Type B pancreatic cell (in vitro differentiated cells): Measurements from ENCODE around the gene C1QTNF7. TPM values are rescaled to one million over a fixed set of nuclear protein-coding genes. Genes with fewer than 3 reads are reported as not detected.

Source experiments
- DNase-seq: peaks from one replicate; pipeline ENCODE4 v3.0.0; 2021; ENCODE audit warnings: mixed read lengths; ENCODE audit not compliant: unreplicated experiment; ENCODE audit errors: extremely low spot score
- H3K27ac Mint-ChIP-seq: 2 replicates; pipeline ENCODE4 v1.8.0; 2021; ENCODE audit warnings: mild to moderate bottlenecking, mixed read lengths
- H3K27me3 Mint-ChIP-seq: 2 replicates; pipeline ENCODE4 v1.8.0; 2021; ENCODE audit warnings: mixed read lengths
- H3K36me3 Mint-ChIP-seq: 2 replicates; pipeline ENCODE4 v1.8.0; 2021; ENCODE audit warnings: mixed read lengths
- H3K4me1 Mint-ChIP-seq: one replicate; pipeline ENCODE4 v1.8.0; 2021; ENCODE audit warnings: mixed read lengths; ENCODE audit not compliant: unreplicated experiment
- H3K4me3 Mint-ChIP-seq: 2 replicates; pipeline ENCODE4 v1.8.0; 2021; ENCODE audit warnings: mild to moderate bottlenecking, mixed read lengths
- H3K9me3 Mint-ChIP-seq: 2 replicates; pipeline ENCODE4 v1.8.0; 2021; ENCODE audit warnings: mixed read lengths
- total RNA-seq: library from RNA; stranded (reverse); gene quantifications from 2 replicates; pipeline ENCODE4 v1.2.1, GENCODE V29; 2021; ENCODE audit warnings: low replicate concordance
- TF ChIP-seq, protein P1 (sequence below): fragments of 200-600 bp; sonication (generic); conservative IDR thresholded peaks from 2 replicates; pipeline ENCODE4 v1.5.0; 2021; ENCODE audit warnings: antibody characterized with exemption, mild to moderate bottlenecking

Gene C1QTNF7
- total RNA-seq, 1 donor from 2014 or later, result 1.8 TPM

DNA sequence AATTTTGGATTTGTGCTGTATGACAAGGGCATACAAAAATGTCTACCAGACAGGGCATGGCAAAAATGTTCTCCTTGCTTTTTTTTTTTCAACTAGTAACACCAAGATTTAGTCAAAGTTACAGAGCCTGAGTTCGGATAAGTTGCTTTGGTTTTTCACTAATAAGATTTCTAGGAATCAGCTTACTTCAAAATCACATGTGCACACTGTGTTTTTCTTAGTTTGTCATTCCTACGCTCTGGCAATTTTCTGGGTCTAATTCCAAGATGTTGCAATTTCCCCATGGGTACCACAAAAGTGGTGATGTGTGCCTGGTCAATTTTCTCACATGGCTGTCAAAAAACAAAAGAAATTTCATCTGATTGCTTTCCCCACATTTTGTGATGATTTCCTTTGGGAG, 6.3 kb downstream of the C1QTNF7 start:
- Mint-ChIP-seq H3K9me3 (peaks cover 4% of the 10 kb centered on the region), H3K27me3 (no peaks in the 10 kb centered on the region), H3K4me3 (no peak overlapping the region), H3K27ac (no peak overlapping the region), H3K4me1 (peaks cover 8% of the 10 kb centered on the region), H3K36me3 (no peaks in the 10 kb centered on the region)
- DNase-seq, result no peak
- TF ChIP-seq, protein P1, sequence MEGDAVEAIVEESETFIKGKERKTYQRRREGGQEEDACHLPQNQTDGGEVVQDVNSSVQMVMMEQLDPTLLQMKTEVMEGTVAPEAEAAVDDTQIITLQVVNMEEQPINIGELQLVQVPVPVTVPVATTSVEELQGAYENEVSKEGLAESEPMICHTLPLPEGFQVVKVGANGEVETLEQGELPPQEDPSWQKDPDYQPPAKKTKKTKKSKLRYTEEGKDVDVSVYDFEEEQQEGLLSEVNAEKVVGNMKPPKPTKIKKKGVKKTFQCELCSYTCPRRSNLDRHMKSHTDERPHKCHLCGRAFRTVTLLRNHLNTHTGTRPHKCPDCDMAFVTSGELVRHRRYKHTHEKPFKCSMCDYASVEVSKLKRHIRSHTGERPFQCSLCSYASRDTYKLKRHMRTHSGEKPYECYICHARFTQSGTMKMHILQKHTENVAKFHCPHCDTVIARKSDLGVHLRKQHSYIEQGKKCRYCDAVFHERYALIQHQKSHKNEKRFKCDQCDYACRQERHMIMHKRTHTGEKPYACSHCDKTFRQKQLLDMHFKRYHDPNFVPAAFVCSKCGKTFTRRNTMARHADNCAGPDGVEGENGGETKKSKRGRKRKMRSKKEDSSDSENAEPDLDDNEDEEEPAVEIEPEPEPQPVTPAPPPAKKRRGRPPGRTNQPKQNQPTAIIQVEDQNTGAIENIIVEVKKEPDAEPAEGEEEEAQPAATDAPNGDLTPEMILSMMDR, result no peak

DNA sequence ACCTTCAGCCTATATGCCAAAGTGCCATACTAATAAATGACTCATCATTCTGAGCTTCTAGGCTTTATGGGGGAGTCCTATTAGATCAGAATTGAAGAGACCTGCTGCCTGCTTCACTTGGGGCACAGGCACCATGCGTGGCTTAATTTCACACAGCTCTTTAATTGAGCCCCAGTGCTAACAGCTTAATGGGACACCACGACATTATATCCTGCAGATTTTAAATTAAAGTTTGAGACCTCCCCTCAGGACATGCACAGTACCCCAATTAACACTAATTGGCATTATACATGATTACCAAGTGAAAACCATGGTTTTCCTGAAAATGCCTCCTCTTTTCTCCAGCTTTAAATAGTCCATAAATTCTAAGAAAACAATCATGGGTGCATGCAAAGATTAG, 6.8 kb downstream of the C1QTNF7 start:
- Mint-ChIP-seq H3K27me3 (no peaks in the 10 kb centered on the region), H3K27ac (no peak overlapping the region), H3K36me3 (no peaks in the 10 kb centered on the region), H3K4me1 (peaks cover 8% of the 10 kb centered on the region), H3K9me3 (no peaks in the 10 kb centered on the region), H3K4me3 (no peak overlapping the region)
- no peak for DNase-seq
- TF ChIP-seq, protein P1, result no peak

DNA sequence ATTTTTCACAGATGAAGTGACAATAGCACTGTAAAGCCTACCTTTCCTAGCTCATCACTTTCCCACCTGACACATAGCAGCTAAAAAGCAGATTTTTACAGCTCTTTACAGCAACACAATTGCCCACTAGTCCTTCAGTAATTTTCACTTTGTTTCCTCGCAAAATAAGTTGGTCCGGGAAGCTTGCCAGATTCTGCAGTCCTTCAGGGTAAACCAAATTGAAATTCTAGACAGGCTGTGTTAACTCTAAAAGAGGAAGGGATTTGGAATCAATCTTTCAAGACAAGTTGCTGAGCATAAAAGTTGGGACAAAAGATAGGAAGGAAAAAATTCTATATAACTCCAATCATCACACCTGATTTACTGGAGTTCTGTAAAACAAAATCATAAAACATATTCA, 8.7 kb downstream of the C1QTNF7 start:
- TF ChIP-seq, protein P1, result no peak
- DNase-seq, result no peak
- no peaks in the 10 kb centered on the region for H3K9me3 Mint-ChIP-seq
- no peak overlapping the region for H3K4me3 Mint-ChIP-seq
- H3K27me3 Mint-ChIP-seq, result no peaks in the 10 kb centered on the region
- peaks cover 8% of the 10 kb centered on the region for H3K4me1 Mint-ChIP-seq
- H3K27ac Mint-ChIP-seq, result no peak overlapping the region
- no peaks in the 10 kb centered on the region for H3K36me3 Mint-ChIP-seq

DNA sequence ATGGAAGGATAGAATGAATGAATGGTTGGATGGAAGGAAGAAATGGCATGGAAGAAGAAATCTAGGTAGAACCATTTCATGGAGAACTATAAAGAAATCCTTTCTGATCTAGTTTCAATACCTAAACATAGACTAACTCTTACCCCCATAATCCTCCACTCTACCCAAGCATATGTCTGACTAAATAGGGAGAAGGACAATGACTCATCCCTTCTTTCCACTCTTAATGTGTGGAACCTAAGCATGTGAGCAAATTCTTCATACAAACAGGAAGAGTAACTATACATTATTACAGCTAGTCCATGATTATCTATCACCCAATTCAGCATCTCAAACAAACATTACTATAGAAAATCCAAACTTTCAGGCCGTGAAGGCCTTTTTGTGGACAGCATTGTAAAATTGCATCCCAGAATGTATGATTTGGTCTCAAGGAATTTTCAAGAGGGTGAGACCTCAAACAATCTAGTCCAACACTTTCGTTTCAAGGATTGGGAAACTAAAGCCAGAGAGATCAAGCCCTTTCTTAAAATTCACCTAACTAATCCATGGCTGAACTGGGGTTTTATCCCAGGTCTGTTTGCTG, 11.2 kb downstream of the C1QTNF7 start:
- peaks cover 3% of the 10 kb centered on the region for H3K36me3 Mint-ChIP-seq
- no peaks in the 10 kb centered on the region for H3K27me3 Mint-ChIP-seq
- H3K4me3 Mint-ChIP-seq, result no peak overlapping the region
- H3K4me1 Mint-ChIP-seq, result peaks cover 8% of the 10 kb centered on the region
- no peak overlapping the region for H3K27ac Mint-ChIP-seq
- TF ChIP-seq, protein P1, result no peak
- DNase-seq, result no peak
- H3K9me3 Mint-ChIP-seq, result no peaks in the 10 kb centered on the region

DNA sequence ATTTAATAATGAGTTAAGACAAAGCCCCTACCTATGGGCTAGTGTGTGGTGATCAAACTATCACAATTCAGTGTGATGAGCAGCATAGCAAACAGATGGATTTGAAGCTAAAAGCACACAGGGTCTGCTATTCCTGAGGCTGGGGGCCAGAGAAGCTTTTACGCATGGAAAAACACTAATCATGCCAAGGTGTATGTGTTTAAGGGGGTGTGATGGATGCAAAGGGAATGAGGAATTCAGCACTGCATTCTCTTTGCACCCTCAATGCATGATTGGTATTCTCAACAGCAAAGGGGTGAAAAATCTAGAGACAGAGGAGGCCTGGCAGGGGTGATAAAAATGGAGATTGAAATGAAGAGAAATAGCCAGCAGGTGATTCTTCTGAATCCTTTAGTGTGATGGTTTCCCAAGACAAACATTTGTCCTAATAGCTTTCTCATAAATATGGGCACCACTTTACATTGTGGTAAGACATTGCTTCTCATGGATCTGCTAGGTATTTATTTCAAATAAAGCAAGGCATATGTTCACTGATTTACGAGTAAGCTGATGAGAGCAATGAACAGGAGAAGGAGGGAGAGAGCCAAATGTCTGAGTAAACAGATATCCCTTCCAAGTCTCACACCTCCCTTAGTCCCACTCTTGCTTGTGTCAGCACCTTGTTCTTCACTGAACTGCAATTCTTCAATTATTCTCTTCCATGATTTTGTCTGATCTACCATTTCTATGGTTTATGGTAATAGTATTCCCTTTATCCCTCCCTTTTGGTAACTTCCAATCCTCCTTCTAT, 15.7 kb downstream of the C1QTNF7 start:
- Mint-ChIP-seq H3K4me3 (no peak overlapping the region), H3K36me3 (peaks cover 9% of the 10 kb centered on the region), H3K27me3 (no peaks in the 10 kb centered on the region), H3K9me3 (peaks cover 5% of the 10 kb centered on the region), H3K4me1 (no peaks in the 10 kb centered on the region), H3K27ac (no peak overlapping the region)
- TF ChIP-seq, protein P1, result no peak
- DNase-seq, result no peak
